Dedifferentiated amniotic fluid mesenchymal stem cell (primary cell): ENCODE results near the gene TECPR2.
"Not testable (repeated sequence)": the region's sequence is repeated elsewhere in the genome, so short reads cannot be mapped to it uniquely, and the experiment has no call there.

ENCODE experiments used
- DNase-seq: peaks from one replicate; pipeline ENCODE4 v3.0.0-alpha.2; 2016; ENCODE audit errors: extremely low spot score

Gene TECPR2

DNA sequence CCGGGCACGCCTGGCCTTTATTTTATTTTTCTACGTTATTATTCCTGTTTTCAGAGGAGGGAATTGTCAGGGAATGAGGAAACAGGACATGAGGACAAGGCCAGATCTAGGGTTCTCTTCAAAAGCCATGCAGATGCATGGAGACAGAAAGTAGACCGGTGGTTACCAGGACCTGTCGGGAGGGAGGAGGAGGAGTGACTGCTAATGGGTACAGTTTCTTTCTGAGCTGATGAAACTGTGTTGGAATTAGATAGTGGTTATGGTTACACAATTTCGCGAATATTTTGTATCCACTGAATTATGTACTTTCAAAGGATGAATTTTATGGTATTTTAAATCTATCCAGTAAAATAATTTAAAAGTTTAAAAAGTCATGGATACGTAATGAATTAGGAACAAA is 31.9 kb upstream of the TECPR2 start:
- no peak for DNase-seq

- peak; percentile 4 for DNase-seq
These were observed 29.4 kb upstream of the TECPR2 start for GRCh38 chr14:102333390-102333789.

DNA sequence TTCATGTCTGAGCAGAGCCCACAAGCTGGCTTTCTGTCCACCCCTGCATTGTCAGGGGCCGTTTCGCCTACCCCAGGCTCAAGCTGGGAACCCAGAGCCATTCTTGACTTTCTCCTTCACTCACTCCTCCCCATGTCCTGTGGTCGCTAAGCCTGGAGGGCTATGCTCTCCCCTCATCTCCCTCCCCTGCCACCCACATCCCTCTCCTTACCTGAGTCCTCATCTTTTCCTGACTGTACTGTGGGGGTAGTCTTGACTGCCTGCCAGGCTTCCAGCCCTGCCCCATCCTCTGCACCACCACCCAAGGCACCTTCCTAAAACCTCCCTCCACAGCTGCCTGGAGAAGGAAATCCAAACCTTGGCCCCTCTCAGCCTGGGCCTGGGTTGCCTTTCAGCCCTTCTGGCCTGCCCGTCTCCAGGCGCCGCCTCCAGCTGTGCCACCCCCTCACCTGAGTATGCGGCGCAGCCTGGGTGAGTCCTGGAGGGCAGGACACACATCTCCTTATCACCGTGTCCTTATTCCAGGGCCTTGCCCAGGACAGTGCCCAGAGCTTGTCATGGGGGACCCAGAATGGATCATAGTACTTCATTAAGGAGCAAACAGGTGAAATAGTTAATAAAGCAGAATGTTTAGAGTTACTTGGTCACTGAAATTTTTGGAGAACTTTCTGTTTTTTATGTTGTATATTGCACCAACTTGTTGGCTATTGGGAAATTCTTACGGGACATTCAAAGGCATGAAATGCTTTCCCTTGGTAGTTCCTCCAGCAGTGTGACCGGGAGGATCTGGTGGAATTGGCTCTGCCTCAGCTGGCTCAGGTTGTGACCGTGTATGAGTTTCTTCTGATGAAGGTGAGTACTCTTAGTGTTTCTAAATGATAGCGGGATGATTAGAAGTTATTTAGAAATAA is 28.7 kb upstream of the TECPR2 start:
- peak; percentile 9 for DNase-seq

- DNase-seq, result no peak
These were observed 27.6 kb upstream of the TECPR2 start for GRCh38 chr14:102335163-102335562.

- peak; percentile 9 for DNase-seq
These were observed 24.0 kb upstream of the TECPR2 start for GRCh38 chr14:102338724-102339123.

DNA sequence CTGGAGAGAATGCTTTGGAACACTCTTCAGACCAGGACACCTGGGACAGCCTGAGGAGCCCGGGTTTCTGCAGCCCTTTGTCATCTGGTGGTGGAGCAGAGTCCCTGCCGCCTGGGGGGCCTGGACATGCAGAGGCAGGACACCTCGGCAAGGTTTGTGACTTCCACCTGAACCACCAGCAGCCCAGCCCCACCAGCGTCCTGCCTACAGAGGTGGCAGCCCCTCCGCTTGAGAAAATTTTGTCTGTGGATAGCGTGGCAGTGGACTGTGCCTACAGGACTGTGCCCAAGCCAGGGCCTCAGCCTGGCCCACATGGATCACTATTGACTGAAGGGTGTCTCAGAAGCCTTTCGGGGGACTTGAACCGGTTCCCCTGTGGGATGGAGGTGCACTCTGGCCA is 21.2 kb upstream of the TECPR2 start:
- no peak for DNase-seq

DNA sequence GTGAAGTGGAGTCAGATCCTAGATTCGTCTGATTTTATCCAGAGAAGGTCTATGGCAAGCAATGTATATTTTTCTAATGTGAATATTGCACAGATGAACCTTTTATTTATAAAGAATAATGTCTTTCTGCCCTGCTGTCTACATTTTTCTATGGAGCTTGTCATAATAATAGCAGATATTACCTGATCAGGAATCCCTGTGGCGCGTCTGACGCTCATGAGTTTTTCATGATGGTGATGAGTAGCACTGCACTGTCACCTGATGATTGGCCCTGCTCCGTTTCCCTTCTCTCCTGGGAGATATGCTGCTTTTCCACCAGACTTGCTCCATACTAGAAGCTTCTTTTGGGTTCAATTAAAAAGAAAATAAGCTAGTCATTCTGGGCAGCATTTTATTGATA is 20.5 kb upstream of the TECPR2 start:
- DNase-seq, result no peak

GRCh38 chr14:102344084-102344483 is 18.7 kb upstream of the TECPR2 start:
- no peak for DNase-seq

DNA sequence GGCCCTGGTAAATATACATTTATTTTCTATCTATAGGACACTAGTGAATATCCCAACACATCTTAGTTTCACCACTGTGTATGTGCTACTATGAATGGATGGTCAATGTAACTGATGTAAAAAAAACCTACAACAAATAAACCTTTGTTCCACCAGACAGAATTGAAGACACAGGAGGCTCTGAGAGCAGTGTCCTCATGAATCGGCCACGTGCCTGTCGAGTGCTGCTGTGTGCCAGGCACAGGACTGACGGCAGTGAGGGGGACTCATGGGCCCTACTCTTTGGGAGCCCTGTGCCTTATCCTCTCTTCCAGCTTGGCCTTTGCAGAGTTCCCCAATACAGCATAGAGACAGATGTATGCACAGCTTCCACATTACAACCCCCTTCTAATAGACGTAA is 18.3 kb upstream of the TECPR2 start:
- no peak for DNase-seq

- DNase-seq, result no peak
These were observed 17.5 kb upstream of the TECPR2 start for GRCh38 chr14:102345232-102345631.

GRCh38 chr14:102346645-102347044 is 16.1 kb upstream of the TECPR2 start:
- DNase-seq, result no peak

- DNase-seq, result no peak
These were observed 14.4 kb upstream of the TECPR2 start for GRCh38 chr14:102348376-102348775.

DNA sequence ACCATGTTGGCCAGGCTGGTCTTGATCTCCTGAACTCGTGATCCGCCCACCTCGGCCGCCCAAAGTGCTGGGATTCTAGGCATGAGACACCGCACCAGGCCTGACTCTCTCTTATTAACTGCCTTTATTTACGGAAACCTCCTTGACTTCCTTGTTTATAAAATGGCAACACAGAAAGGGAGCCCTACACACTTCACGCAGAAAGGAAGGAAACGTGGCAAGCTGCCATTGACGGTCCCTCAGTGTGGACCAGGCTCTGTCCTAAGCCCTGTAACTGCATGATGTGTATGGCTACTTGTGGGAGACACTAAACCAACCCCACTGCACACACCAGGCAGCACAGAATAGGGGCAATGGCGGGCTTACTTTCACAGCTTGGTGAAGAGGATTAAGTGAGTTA is 11.7 kb upstream of the TECPR2 start:
- DNase-seq, result no peak

DNA sequence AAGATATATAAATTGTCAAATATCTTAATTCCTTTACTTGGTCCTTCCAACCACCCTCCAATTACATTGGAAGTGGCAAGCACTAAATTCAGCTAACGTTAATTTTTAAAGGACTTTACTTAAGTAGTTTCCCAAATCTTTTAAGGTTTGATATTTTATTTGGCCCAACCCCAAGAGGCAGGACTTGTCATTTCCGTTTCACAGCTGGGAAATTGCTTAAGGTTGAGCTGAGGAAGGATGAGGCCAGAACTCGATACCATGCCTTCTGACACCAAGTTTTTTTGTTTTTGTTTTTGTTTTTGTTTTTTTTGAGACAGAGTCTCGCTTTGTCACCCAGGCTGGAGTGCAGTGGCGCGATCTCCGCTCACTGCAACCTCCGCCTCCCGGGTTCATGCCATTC is 11.1 kb upstream of the TECPR2 start:
- DNase-seq, result not testable (repeated sequence)

GRCh38 chr14:102352213-102352612 is 10.5 kb upstream of the TECPR2 start:
- no peak for DNase-seq

- DNase-seq, result no peak
These were observed 9.6 kb upstream of the TECPR2 start for GRCh38 chr14:102353126-102353619.

- no peak for DNase-seq
These were observed 6.5 kb upstream of the TECPR2 start for GRCh38 chr14:102356280-102356679.

GRCh38 chr14:102359341-102359740 is 3.4 kb upstream of the TECPR2 start:
- no peak for DNase-seq

GRCh38 chr14:102360388-102360787 is 2.4 kb upstream of the TECPR2 start:
- DNase-seq, result no peak

DNA sequence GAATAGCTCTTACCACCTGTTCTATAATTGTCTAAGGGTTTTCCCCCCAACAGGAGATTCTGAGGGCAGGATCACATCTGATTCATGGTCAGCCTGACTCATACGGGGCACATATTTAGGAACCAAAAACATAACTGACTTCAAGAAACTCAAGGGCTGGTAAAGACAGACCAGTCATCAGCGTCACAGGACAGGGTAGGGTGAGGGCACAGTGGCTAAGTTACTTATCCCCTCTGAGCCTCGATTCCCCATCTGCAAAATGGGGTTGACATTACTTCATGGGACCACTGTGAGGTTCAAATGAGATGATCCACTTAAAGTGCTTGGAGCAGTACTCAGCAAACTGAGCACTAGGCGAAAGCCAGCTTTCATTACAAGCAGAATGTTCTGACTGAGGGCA is 657 bp upstream of the TECPR2 start:
- DNase-seq, result peak; percentile 16

- DNase-seq, result peak; percentile 43
These were observed 622 bp downstream of the TECPR2 start for GRCh38 chr14:102363182-102363943.

DNA sequence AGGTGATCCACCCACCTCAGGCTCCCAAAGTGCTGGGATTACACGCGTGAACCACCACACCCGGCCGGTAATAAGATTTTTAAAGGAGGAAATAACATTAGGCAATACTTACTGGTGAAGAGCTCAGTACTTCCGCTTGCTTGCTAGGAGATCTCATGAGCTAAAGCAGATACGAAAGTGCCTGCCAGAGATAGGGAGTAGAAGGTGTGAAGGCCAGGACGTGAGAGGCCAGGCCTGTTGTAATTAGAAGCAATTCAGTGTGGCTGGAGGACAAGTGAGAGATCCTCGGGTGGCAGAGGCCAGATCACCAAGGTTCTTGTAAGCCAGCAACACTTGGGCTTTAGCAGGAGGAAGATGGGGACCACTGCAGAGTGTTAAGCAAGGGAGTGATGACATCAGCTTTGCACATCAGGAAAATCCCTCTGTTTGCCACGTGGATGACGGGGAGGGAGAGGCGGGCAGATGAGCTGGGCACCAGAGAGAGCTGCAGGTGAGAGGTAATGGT is 7.6 kb downstream of the TECPR2 start:
- no peak for DNase-seq

DNA sequence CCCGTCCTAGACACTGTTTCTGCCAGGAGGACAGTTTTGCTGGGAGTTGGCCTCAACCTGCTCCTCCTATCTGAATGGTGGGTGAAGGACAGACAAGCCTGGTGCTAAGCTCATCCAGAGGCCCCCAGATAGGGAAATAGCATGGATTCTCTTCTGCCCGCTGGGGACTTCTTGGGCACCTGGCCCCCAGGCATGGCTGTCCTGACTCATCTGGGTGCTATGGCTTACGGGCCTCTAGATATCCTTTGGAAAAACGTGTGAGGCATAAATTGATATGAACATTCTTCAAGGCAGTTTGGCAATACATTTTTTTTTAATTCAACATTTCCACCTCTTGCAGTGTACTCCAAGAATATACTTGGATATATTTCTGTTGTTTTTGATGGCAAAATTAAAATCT is 8.6 kb downstream of the TECPR2 start:
- no peak for DNase-seq
